GM18498 (cell line): Measurements from ENCODE around the gene SCN5A.

Source experiments
- ATAC-seq: cut with Tn5 transposase; IDR thresholded peaks from one replicate; pipeline ENCODE4 v1.9.1; 2021; ENCODE audit warnings: mild to moderate bottlenecking, moderate library complexity; ENCODE audit not compliant: unreplicated experiment

Gene SCN5A

DNA sequence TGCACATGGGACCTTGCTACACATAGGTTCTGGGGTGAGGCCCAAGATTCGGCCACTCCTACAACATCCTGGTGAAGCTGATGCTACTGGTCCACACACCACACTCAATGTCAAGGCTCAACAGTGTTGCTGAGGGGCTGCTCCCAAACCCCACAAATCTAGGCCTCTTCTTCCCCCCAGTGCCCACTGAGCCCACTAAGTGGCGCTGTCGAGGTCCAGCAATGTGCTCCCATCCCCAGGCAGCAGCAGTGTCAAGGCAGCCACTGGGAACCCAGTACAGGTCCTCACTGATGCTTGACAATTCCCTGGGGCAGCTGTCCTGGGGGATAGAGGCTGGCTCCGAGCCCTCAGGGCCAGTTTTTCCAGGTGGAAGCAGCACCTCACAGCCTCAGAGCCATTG is 21.5 kb downstream of the SCN5A start:
- no peak for ATAC-seq

DNA sequence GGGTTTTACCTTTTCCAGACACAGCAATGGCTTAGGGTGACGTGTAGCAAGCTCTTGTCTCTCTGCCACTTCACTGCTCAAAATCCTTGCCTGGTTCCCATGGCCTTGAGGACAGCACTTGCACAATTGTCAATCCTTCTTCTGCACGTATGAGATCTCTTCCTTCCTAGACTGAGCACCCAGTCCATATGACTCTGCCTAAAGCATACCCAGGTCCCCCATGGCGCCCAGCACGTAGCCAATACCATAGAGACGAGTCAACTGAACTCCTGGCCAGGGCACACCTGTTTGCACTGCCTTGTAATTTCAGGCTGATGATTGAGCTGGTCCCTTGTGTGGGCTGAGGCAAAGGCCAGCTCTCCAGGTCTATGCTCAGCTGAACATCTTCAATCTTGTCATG is 23.3 kb downstream of the SCN5A start:
- no peak for ATAC-seq

DNA sequence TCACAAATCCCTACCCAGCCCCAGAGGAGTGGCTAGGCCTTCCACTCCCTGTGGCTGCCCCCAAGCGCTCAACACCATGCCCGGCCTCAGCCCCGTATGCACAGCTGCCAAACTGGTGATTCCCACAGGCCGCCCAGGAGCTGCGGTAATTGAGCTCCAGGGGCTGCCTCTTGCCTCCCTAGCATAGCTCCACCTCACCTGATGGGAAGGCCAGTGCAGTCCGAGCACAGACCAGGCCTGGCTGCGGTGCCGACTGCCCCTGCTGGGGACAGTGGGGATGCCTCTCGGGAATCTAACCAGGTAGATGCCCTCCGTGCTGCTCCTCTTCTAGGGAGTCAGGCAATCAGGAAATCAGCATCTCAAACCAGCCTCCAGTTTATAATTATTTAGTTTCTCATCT is 25.9 kb downstream of the SCN5A start:
- ATAC-seq: no peak

DNA sequence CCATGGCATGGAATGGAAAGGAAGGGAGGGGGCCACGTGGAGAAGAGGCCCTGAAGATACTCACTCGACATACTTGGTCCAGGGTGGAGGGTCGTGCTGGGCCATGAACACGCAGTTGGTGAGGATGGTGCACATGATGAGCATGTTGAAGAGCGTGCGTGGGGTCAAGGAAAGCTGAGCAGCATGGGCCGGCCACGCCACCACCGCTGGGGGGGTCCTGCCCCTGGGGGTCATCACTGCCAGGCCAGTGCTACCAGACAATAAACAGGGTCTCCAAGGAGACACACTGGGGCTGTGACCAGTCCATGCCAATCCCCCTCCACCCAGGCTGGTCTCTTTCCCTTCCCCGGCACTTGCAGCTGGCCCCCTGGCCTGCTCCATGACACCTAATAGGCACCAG is 27.2 kb downstream of the SCN5A start:
- no peak for ATAC-seq

DNA sequence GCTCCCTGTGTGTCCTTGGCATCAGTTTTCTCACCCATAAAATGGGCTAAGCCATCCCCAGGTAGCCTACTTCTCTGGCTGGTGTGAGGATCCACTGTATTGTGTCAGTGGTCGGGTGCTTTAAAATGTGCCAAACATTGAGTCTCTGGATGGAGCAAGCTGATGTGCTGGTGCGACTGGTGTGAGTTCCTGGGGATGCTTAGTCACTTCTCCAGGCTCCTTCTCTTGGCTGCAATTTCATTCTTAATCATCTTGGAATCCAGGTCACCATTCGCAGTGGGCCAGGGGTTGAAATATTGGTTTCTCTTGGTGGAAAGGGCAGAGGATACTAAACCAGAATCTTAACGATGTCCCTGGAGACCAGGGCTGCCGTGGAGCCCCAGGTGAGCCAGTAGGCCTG is 29.3 kb downstream of the SCN5A start:
- ATAC-seq: no peak

DNA sequence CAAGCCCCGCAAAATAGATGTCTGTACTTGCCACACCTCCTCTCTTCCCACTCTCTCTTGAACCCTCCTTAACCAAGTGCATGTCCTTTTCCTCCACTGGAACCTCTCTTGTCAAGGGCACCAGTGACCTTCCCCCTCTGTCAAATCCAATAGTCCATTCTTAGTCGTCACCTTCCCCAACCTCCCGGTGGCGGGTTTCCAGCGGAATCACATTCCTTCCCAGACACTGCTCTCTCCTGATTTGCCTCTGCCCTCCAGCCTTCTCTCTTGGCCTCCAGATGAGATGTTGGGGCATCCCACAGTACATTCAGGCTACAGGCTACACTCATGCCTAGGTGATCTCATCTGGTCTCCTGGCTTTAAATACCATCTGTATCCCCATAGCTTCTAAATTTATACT is 31.1 kb downstream of the SCN5A start:
- no peak for ATAC-seq

DNA sequence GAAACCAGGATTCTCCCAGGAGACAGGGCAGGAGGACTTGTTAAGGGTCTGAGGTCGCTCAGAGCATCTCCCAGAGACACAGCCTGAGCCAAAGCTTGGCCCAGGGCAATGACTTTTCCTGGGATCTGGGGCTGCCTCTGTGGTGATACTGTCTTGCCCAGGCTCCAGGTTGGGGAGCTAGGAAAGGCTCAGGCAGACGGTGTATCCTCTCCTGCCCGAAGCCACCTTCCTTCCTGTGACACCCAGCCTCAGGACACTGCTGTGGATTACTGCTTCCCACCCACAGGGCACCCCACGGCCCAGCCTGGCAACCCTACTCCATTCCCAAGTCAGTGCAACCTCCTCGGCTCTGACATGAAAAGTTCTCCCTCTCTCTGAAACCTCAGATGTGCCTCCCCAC is 31.9 kb downstream of the SCN5A start:
- no peak for ATAC-seq

DNA sequence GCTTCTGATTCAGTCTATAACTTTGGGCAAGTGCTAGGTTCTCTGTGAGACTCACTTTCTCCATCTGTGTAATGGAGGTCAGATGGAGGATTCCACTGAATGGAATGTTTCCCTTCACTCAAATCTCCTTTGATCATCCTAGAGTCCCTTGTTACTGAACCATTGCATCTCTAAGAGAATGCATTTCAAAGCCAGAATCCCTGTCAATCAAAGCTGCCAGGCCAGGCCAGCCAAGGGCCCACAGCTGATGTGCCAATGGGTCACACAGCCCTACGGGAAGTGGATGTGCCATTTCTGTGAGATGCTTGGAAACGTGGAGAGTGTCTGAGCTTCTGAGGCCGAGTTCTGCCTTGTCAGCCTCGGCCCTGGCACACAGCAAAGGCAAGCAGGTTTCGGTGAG is 32.4 kb downstream of the SCN5A start:
- ATAC-seq: no peak

DNA sequence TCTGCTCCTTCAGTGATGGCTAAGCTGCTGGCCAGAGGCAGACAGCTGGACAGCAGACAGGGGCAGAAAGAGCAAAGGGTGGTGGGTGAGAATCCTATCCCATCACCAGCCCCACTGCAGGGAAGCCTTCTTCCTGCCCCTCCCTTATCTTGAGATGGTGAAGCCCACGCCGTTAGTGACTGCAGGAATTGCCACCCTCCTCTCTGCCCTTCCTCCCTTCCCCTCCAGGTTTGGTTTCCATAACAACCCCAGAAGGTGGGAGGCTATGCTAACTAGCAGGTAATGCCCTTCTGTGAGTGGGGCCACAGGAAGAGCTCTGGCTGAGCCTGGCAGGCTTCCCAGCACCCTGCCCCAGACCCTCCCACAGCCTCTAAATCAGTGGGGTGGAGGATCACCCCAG is 32.8 kb downstream of the SCN5A start:
- ATAC-seq: no peak

DNA sequence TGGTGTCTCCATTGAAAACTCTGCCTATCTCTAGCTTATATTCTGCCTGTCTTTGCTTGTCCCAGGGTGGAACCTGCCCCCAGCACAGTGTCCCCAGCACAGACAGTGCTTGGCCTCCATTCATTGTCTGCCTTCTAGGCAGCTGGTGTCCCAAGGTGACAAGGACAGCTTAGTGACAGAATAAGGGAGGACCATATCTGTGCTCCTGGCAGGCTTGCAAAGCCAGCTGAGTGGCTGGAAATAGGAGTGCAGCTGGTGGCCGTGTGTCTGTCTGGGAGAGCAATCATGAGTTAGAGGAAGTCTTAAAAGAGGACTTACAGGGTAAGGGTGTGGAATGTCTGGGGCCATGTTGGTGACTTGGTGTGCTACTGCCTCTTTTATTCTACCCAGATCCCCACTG is 33.4 kb downstream of the SCN5A start:
- ATAC-seq: no peak

DNA sequence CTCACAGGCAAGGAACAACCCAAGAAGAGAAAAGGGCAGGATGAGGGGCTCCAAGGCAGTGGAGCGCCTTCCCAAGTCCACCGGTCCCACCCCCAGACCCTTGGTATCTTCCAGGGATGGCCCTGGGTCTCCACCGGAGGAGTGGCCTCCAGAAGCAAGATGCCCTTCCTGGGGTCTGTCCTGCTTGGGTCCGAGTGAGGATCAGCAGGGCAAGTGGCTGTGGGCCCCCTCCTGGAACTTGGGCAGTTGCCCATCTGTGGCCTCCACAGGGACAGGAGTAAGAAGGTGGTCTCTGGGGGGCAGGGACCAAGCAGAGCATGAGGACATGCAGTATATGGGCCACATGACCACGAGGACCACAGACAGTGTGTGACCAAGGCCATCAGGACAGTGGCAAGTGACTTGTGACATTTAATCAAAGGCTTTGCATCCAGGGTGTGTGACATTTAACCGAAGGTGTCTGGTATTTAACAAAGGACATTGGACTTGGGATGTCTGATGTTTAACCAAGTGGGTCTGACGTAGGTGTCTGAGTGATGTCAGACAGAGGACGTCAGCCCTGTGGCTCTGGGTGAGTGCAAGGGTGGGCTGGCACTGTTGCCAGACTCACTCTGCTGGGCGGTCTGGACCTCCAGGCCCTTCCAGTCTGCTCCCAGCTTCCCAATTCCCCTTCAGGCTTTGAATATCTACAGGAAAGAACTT is 34.7 kb downstream of the SCN5A start:
- no peak for ATAC-seq

DNA sequence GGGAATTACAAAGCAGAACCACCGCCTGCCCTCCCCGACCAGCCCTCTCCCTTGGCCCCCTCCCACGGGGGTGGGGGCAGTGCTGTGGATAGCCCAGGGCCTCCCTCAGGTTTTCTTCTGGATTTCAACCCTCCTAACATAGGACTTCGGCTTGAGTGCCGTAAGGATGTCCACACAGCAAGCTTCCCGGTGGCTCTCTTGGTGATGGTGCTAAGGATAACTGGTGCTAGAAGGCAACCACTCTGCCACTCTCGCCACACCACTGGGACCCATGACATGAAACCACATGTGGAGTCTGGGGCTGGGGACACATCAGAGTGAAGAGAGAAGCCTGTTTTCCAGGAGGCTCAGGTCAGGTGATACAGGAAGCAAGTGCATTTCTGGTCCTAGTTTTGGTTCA is 35.4 kb downstream of the SCN5A start:
- ATAC-seq: no peak

DNA sequence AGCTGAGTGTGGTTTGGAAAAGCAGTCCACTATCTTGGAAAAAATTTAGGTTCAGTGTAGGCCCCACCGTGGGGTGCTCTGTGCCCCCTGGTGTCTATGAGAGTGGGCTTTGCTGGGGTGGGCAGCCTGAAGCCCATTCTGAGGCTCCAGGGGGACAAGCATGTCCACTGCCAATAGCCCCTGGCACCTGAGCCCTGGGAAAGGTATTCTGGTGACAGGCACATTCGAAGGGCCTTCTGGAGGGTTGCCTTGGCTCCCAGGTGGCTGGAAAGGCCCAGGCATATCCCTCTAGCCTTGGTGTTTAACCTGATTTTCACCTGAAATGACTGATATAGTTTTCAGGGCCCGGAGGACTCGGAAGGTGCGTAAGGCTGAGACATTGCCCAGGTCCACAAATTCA is 36.1 kb downstream of the SCN5A start:
- no peak for ATAC-seq

DNA sequence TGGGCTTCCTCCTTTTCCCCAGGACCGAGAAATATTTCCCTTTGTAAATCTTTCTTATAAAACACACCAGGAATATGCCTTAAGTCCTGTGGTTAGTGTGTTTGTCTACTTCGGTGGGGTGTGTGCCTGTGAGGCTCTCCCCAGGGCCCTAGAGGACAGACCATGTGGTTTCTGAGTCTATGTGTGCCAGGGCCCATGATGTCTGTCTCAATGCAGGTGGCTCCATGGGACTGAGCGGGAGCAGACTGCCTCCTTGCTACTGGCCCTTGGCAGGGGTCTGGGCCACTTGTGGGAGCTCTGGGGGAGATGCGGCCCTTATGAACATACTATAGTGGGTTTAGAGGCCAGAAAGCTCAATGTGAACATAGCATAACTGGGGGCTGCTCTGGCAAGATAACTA is 37.6 kb downstream of the SCN5A start:
- ATAC-seq: no peak

DNA sequence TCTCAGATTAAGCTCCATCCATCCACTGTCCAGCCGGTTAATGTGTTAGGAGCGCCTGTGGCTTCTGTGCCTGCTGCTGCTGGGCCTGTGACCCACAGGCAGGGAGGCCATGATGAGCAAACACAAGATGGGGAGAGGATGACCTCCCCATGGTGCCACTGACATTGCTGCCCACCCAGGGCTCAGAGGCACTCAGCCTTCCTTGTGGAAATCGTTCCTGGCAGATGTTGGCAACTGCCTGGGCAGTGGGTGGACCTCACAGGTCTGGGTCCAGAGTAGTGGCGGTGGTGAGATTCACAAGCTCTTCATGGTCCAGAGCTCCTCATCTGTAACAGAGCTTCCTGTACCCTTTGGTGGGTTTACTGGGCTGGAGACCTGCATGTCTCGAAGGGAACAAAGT is 38.6 kb downstream of the SCN5A start:
- ATAC-seq: no peak

DNA sequence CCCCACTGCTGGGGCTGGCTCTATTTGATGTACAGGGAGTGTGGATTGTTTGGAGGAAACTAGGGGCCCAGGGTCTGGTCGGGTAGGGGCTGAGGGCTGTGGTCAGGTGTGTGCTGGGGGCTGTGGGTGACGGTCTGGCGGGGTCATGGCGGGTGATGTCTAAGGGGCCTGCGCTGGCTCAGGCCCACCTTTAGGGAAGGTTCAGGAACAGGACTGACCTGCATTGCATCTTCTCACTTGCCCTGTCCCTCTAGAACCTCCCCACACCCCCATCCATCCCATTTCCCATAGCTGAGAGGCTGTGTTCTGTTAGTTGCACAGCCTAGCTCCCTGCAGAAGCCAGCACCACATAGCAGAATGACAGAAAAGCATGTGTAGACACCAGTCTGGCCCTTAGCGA is 39.1 kb downstream of the SCN5A start:
- ATAC-seq: no peak

DNA sequence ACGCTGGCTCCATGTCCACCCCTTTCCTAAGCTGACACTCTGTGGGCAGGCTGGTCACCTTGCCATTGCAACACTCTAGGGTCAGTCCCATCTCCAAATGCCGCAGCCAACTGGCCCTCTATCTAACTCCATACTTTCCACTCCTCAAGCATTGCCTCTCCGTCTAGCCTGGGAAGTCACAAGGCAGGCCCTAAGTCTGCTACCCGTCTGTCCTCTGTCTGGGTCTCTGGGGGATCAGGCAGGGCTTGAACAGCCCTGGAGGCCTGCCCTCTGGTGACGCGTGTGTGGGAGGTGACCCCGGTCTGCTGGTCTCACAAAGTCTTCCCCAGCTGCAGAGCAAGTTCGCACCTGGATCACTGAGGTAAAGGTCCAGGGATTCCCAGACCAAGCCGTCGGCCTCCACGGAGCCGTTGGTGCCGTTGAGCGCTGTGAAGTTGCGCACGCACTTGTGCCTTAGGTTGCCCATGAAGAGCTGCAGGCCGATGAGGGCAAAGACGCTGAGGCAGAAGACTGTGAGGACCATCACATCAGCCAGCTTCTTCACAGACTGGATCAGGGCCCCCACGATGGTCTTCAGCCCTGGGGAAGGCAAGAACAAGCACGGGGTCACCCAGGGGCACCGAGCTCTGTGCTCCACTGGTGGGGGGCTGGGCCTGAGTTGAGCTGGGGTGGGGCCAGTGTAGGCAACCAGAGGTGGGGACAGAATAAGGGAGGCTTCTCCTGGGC is 39.9 kb downstream of the SCN5A start:
- no peak for ATAC-seq

DNA sequence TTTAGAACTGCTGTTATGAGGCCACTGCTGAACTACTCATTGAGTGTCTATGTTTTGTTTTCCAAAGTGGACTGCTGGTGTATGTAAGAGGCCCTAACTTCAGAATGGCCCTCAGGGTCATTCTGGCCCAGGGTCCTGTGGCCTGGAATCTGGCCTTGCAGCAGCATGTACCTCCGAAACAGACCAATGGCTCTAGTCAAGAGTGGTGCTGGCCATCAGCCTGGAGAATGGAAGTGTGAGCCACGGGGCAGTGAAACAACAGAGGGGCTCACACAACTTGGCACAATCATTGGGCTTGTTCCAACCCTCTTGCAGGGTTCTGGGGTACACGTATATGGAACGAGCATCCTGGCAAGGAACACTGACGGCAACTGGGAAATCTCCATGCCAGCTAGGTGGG is 40.5 kb downstream of the SCN5A start:
- no peak for ATAC-seq

DNA sequence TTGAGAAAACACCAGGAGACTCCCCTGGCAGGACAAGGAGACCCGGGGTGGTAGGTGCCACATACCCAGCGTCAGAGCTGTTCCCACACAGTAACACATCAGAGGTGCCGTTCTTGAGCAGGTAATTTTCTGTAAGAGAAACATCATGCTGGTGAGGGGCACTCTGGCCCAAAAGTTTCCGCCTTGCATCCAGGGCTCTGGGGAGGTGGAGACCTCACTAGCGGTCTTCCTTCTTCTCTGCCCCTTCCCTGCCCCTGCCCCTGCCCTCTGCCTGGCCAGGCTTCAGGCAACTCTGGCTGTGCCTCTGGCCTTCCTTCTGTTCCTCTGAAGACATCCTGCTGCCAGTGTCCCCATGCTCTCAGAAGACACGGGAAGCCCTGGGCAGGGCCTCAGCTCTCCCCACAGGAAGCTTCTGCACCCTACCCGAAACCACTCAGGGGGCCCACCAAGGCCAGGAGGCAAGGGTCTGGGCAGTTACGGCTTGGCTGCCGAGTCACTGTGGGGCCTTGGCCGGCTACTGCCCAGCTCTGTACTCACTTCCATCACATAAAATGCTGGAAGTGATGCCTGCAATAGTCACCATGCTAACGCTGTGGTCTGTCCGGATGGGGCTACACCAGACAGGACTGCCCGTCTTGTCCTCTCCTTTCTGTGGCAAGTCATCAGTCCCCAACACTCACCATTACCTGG is 41.3 kb downstream of the SCN5A start:
- ATAC-seq: no peak

DNA sequence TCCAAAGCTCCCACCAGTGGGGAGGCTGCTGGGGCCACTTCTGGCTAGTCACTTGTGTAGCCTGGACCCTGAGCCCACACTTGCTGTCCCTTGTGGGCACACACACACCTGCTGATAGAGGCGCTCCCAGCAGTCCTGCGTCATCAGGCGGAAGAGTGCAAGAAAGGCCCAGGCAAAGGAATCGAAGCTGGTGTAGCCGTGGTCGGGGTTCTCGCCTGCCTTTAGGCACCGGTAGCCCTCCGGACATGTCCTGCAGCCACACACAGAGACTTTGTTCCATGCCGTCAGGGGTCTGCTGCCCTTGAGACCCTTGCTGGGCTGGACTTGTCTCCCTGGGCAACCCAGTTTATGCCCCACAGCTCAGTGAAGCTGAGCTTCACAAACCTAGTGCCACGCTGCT is 42.9 kb downstream of the SCN5A start:
- ATAC-seq: no peak

DNA sequence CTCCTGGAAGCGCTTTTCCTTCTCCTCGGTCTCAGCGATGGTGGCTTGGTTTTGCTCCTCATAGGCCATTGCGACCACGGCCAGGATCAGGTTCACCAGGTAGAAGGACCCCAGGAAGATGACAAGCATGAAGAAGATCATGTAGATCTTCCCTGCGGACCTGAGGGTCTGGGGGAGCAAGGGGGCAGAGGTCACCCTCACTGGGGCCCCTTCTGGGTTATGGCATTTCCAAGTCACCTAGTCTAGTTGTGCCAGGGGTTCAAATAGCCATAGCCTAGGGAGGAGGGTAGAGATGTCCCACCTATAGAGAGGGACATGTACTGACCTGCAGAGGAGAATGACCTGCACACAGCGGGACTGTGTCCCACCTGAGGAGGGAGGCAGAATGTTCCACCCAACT is 43.5 kb downstream of the SCN5A start:
- no peak for ATAC-seq

DNA sequence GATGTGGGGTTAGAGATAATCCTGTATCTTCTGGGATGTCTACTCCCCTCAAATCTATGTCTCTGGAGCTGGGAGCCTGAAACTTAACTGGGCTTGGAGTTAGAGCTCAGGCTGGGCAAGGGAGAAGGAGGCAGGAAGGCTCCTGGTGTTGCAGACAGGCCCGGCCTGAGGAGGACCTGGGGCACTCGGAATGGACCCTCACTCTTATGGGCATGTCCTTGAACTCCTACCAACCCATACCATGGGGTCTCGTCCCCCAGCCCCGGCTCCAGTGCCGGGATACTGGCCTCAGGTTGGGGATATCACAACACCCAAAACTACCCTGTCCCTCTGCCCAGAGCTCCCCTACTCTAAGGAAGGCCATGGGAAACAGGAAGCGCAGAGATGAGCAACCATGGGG is 45.2 kb downstream of the SCN5A start:
- ATAC-seq: no peak
